ENCODE results near the gene NOL6. TPM values are rescaled to one million over a fixed set of nuclear protein-coding genes. Genes with fewer than 3 reads are reported as not detected.

NOL6 gene
- total RNA-seq, 1 experiment from 2014 or later, result 38.6 TPM

- no peaks in the 10 kb centered on the region for H3K27me3 ChIP-seq
- no peaks in the 10 kb centered on the region for H3K9me3 ChIP-seq
- no peak overlapping the region for H3K4me3 ChIP-seq
- H3K36me3 ChIP-seq, result no peaks in the 10 kb centered on the region
- no peak for DNase-seq
These were observed 28.1 kb downstream of the NOL6 start for GRCh38 chr9:33445389-33446239.

GRCh38 chr9:33443464-33444154, 30.1 kb downstream of the NOL6 start:
- Histone ChIP-seq H3K36me3 (no peaks in the 10 kb centered on the region), H3K27me3 (no peaks in the 10 kb centered on the region), H3K4me3 (no peak overlapping the region), H3K9me3 (no peaks in the 10 kb centered on the region)
- no peak for DNase-seq

GRCh38 chr9:33443047-33443446, 30.7 kb downstream of the NOL6 start:
- H3K9me3 ChIP-seq, result no peaks in the 10 kb centered on the region
- peak; percentile 23 for DNase-seq
- H3K36me3 ChIP-seq, result no peaks in the 10 kb centered on the region
- H3K4me3 ChIP-seq, result no peak overlapping the region
- H3K27me3 ChIP-seq, result no peaks in the 10 kb centered on the region

GRCh38 chr9:33442125-33442524, 31.6 kb downstream of the NOL6 start:
- no peaks in the 10 kb centered on the region for H3K9me3 ChIP-seq
- no peaks in the 10 kb centered on the region for H3K27me3 ChIP-seq
- no peak overlapping the region for H3K4me3 ChIP-seq
- H3K36me3 ChIP-seq, result no peaks in the 10 kb centered on the region
- no peak for DNase-seq

DNA sequence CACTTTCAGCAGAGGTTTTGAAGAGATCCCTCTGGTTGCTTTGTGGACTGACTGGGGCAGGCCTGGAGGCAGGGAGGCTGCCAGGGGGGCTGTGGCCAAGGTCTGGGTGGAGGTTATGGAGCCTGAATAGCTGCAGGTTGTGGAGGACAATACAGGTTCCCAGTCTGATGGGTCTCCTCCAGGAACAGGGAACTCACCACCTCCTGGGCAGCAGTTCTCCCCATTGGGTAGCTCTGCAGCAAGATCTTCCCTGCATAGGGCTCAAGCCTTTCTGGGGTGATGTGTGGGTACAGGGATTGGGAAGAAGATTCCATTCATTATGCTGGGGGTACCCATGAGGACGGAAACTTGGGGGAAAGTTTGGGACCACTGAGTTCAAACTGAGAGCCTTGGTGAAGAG, 33.1 kb downstream of the NOL6 start:
- Histone ChIP-seq H3K9me3 (no peaks in the 10 kb centered on the region), H3K4me3 (no peak overlapping the region), H3K27me3 (no peaks in the 10 kb centered on the region), H3K36me3 (no peaks in the 10 kb centered on the region)
- DNase-seq, result no peak

GRCh38 chr9:33440204-33440603, 33.5 kb downstream of the NOL6 start:
- Histone ChIP-seq H3K27me3 (no peaks in the 10 kb centered on the region), H3K9me3 (no peaks in the 10 kb centered on the region), H3K36me3 (no peaks in the 10 kb centered on the region), H3K4me3 (no peak overlapping the region)
- DNase-seq, result no peak

DNA sequence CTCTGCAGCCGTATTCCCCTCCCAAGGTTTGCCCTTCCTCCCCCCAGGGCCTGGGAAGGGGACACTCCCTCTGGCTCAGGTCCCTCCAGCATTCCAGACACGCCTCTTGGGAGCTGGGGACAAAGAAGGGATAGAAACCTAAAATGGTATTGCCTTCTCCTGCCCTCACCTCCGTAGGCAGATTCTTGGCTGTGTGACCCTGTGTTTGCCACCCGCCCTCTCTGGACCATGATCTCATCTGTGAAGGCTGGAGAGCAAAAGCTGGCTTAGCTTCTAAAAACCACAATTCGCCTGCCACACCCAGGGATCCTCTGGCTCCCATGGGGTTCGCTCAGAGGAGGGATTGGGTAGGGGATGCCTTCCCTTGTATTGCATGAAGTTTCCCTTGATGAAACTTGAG, 34.0 kb downstream of the NOL6 start:
- Histone ChIP-seq H3K27me3 (no peaks in the 10 kb centered on the region), H3K9me3 (no peaks in the 10 kb centered on the region), H3K36me3 (no peaks in the 10 kb centered on the region), H3K4me3 (no peak overlapping the region)
- DNase-seq, result no peak

DNA sequence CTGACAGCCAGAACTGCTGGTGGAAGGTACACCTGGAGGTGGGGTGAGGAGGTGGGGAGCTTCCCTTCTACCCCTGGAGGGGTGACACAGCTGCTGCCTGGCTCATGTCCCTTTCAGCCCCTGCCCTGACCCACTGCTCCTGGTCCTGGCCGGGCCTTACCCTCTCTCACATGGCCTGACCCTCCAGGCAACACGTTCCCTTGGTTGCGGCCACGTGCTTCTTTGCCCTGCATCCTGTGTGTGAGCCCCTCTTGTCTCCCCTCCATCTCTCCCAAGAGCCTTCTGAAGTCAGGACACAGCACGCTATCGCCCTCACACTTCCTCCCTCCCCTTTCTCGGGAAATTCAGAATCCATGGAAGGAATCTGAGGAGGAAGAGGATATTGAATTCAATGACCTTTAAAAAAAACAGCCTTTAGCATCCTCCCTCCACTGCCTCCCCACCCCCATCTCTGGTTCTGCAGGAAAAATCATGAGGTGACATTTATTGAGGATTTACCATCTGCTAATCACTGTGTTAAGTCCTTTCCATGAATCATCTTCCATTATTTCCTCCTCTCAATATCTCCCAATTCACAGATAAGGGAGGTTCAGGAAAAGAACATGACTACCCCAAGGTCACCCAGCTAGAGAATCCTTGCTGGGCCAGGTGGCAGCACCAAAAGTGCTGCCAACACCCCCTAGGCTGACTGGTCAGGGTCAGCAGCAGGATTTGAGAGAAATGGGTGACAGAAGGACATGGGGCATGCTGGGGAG, 34.6 kb downstream of the NOL6 start:
- no peaks in the 10 kb centered on the region for H3K36me3 ChIP-seq
- no peaks in the 10 kb centered on the region for H3K9me3 ChIP-seq
- H3K4me3 ChIP-seq, result no peak overlapping the region
- DNase-seq, result no peak
- no peaks in the 10 kb centered on the region for H3K27me3 ChIP-seq

- no peaks in the 10 kb centered on the region for H3K36me3 ChIP-seq
- no peaks in the 10 kb centered on the region for H3K27me3 ChIP-seq
- H3K9me3 ChIP-seq, result no peaks in the 10 kb centered on the region
- DNase-seq, result no peak
- no peak overlapping the region for H3K4me3 ChIP-seq
These were observed 35.8 kb downstream of the NOL6 start for GRCh38 chr9:33437898-33438297.

GRCh38 chr9:33437205-33437604, 36.5 kb downstream of the NOL6 start:
- Histone ChIP-seq H3K36me3 (no peaks in the 10 kb centered on the region), H3K4me3 (no peak overlapping the region), H3K9me3 (no peaks in the 10 kb centered on the region), H3K27me3 (no peaks in the 10 kb centered on the region)
- DNase-seq, result no peak

DNA sequence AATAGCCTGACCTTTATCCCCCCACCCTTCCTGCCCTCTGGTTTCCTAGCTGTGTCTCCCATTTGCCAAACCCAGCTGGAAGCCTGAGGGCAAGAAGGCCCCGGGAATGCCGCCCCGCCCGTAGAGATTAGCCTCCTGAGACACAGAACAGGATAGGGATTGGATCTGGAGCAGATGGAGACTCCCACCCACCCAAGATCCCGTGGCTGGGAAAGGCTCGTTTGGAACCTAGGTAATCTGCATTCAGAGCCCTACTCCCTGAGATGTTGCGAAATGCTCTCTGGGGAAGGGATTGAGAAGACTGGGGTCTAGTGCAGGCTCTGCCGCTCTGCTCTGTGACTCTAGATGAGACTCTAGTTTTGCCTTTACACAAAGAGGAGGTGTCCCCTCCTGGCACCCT, 37.3 kb downstream of the NOL6 start:
- no peaks in the 10 kb centered on the region for H3K9me3 ChIP-seq
- DNase-seq, result peak; percentile 30

DNA sequence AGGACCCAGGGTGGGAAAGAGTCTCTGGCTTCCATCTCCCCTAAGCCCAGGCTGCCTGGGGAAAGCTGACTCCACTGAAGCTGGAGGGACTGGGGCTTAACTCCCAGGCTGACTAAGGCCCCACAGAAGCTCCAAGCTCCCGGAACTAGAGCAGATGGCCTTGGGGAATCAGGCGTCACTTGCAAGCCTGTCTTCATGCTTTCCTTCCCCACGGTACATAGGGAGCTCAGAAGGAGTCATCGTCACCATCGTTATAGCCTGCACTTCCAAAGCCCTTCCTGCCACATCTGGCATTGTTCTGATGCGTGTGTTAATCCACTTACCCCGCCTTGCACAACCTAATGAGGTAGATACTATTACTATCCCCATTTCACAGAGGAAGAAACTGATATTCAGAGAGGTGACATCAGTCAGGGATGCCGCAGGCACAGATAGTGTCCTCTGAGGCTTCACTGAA, 37.9 kb downstream of the NOL6 start:
- no peak for DNase-seq
- no peaks in the 10 kb centered on the region for H3K36me3 ChIP-seq

More for the DNA sequence above, 37.3 kb downstream of the NOL6 start:
- Histone ChIP-seq H3K4me3 (no peak overlapping the region), H3K27me3 (no peaks in the 10 kb centered on the region), H3K36me3 (no peaks in the 10 kb centered on the region)

DNA sequence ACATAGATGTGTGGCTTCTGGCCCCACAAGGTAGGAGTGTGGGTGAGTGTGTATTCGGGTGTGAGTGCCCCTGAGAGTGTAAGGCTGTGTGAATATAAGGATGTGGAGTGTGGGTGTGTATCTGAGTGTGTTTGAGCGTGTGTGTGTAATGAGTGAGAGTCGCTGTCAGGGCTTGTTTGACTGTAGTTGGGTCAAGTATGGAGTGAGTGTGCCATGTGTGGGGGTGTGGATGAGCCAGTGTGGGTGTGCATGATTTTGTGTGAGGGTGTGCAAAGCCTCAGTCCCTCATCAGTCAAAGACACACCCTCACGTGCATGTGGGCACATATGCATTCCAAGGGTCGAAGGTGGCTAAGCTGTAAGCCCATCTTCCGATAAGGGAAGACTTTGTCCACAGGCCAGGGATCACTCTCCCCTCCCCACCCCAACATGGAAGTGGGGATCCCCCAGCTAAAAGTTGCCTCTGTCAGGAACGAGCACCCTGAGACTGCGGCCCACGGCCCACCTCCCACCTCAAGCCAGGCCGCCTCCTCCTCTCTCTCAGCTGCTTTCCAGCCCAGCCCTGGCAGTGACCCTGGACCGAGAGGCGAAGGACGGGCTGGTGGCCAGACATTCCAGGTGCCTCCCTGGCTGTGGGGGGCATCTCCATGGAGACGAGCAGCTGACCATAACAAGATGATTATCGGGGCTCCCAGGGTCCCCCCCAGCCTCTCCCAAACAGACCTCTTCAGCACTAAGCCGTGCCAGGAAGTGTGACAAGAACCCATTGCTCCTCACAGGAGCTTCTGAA, 39.2 kb downstream of the NOL6 start:
- no peaks in the 10 kb centered on the region for H3K27me3 ChIP-seq
- DNase-seq, result no peak
- H3K4me3 ChIP-seq, result no peak overlapping the region
- no peaks in the 10 kb centered on the region for H3K36me3 ChIP-seq
- H3K9me3 ChIP-seq, result no peaks in the 10 kb centered on the region

More for the DNA sequence above, 37.9 kb downstream of the NOL6 start:
- H3K9me3 ChIP-seq, result no peaks in the 10 kb centered on the region
- H3K27me3 ChIP-seq, result no peaks in the 10 kb centered on the region
- no peak overlapping the region for H3K4me3 ChIP-seq

DNA sequence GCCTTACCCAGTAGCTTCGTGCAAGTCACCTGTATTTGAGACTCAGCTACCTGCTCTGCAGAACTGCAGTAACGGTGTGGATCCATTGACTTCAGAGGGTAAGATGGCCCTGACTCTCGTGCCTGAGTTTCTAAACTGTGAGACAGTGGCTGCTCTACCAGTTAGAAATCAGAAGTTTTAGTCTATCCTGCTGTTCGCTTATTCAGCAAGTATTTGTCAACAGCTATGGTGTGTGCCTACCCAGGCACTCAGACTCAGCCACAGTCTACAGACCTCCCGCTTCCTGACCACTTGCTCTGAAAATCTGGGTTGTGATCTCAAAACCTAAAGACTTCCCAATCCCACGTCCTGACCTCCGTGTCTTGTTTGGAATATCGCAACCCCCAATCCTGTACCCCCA, 39.9 kb downstream of the NOL6 start:
- H3K27me3 ChIP-seq, result no peaks in the 10 kb centered on the region
- no peaks in the 10 kb centered on the region for H3K36me3 ChIP-seq
- no peak overlapping the region for H3K4me3 ChIP-seq
- no peaks in the 10 kb centered on the region for H3K9me3 ChIP-seq
- DNase-seq, result no peak

- no peak overlapping the region for H3K4me3 ChIP-seq
- H3K36me3 ChIP-seq, result no peaks in the 10 kb centered on the region
- no peaks in the 10 kb centered on the region for H3K27me3 ChIP-seq
- DNase-seq, result no peak
- no peaks in the 10 kb centered on the region for H3K9me3 ChIP-seq
These were observed 42.3 kb downstream of the NOL6 start for GRCh38 chr9:33431420-33431819.

DNA sequence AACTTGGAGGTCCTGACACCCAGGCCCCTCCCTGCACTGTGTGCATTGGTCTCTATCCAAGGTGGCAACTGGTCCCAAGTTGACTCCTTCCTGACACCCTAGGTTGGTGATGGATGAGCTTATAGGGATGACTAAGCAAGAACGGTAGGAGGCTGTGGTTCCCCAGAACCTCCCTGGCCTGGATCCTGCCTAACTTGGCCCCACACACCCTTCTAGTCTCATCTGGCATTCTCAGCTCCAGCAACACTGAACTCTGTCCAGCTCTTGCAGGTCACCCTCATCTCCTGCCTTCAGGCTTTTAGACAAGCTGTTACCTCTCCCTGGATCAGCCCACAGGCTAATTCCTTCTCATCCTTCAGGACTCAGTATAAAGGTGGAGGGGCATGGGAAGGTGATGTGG, 42.8 kb downstream of the NOL6 start:
- Histone ChIP-seq H3K36me3 (no peaks in the 10 kb centered on the region), H3K4me3 (no peak overlapping the region), H3K27me3 (no peaks in the 10 kb centered on the region), H3K9me3 (no peaks in the 10 kb centered on the region)
- DNase-seq, result peak; percentile 57

Measured in MG63 (cell line).